LHCN-M2 (cell line): ENCODE measurements around the gene DNAAF6. TPM values are rescaled to one million over a fixed set of nuclear protein-coding genes. Genes with fewer than 3 reads are reported as not detected.
"Not testable (repeated sequence)": the region's sequence is repeated elsewhere in the genome, so short reads cannot be mapped to it uniquely, and the experiment has no call there.

Experiments used
- DNase-seq: peaks from one replicate; pipeline ENCODE4 v3.0.0-alpha.2; 2012; ENCODE audit warnings: low read depth
- polyA plus RNA-seq: library from polyadenylated mRNA; unstranded; fragments of >200 nt; gene quantifications from one replicate; pipeline ENCODE4 v1.2.1, GENCODE V29; 2012; ENCODE audit warnings: missing spikeins
- total RNA-seq: library from RNA; depleted of rRNA; stranded (reverse); fragments of >200 nt; gene quantifications from 2 replicates; pipeline ENCODE4 v1.2.3, GENCODE V29; 2014; rRNA removed

The DNAAF6 gene
- not detected in 2 replicates for total RNA-seq
- polyA plus RNA-seq = not detected

DNA sequence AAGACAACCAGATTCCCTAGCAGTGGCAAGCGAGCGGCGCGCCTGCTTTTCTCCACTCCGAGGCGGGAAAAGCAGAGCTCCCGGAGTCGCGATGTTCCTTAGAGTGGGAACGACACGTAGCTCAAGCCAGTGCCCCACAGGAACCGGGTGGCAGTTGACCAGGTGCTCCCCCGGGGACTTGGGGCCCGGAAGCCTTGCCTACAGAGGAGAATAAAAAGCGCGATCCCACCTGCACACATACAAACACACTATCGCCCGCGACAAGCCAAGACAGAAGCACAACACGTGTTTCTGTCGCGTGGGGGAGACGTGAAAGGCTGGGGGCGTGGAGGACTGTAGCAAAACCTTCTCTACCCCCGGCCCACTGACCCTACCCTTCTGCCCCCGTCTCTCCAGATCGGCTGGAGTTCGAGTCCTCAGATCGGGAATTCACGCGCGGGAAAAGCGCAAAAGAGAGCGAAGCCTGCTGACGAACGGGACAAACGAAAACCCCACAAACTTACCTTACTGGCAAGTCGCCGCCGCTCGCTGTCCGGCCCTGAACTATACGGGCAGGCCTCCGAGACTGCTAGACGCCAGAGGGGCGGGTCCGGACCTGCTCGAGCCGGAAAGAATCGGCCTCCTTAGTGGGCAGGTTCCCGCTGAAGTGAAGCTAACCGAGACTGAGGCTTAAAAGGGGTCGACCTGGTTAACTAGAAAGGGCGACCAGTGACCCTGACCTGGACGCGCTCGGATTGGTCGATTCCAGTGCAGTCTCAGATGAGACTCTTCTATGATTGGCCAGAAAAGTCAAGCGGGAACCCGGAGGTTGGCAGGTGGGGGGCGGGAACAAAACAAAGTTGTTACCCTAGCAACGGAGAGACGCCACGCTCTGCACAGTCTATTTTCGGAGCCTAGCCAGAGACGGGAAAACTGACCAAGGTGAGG, at the start of gene DNAAF6, which contains the start of gene NUP62CL:
TSS of gene DNAAF6 (plus strand) at position 842 of the 927 bp plus-strand sequence. CDS start 6,265 bp downstream, outside the sequence.
TSS of gene NUP62CL (minus strand) at position 664 of the 927 bp plus-strand sequence. CDS start 31,287 bp downstream, outside the sequence.
- peak; percentile 1 for DNase-seq

DNA sequence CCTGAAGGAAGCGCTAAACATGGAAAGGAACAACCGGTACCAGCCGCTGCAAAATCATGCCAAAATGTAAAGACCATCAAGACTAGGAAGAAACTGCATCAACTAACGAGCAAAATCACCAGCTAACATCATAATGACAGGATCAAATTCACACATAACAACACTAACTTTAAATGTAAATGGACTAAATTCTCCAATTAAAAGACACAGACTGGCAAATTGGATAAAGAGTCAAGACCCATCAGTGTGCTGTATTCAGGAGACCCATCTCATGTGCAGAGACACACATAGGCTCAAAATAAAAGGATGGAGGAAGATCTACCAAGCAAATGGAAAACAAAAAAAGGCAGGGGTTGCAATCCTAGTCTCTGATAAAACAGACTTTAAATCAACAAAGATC, 48.8 kb upstream of the DNAAF6 start:
- DNase-seq = not testable (repeated sequence)

DNA sequence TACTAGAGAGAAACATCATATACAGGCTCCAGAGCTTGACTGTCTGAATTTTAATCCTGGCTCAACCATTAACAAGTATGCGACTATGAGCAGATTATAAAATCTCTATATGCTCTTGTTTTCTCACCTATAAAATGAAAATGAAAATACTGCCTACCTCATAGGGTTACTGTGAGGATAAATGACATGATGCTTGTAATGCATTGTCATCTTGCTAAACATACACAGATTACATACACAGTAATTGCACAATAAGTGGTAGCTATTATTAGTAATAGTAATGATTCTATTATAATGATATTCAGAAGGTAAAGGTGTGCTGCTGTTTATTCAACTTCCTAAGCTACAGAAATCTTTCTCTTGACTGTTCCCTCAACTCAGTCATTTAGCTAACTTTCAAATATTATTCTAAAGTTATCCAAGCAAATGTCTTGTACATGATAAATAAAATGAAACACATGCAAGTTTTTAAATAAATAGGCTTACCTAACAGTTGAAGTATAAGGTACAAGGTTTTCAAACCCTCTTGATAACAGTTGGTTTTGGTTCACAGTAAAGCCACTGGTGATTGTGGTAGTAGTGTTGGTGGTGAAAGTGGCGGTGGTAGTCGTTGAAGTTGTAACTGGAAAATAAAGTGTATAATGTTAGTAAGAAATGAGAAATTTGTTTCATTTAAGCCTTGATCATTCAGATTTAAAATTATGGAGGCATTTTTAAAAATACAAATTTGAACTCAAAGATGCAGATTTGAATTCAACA, 39.1 kb upstream of the DNAAF6 start:
- DNase-seq = no peak

DNA sequence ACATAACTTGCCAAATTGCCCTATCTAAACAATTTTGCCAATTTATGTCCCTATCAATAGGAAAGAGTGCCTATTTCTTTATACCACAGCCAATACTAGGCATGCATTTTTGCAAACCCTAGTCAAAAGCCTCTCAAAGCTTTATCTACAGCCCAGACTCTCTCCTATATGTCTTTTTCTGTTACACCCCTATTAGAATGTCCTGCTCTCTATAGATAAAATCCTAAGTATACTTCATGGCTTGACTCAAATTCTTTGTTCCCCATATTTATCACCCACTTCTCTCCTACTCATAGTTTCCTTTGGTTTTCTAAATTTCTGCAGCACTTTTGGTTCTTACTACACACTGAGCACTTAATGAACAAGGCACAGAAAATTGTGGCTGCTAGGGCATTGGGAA, 38.2 kb upstream of the DNAAF6 start:
- no peak for DNase-seq

DNA sequence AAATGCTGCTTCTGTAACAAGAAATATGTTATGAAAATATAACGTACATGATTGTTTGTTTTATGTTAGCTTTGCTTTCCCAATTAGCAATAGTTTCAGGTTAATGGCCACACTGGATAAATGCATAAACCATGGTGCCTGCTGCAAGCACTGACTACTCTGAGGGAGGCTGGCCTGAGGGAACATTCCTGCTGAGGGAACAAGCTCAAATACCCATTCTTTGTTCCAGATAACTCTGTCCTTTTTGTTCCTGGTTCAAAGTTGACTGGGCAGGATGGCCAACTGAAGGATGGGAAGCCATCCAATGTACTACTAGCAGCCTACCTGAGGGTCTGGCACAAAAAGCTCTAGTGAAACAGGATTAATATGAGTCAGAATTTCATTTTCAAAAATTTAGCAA, 37.7 kb upstream of the DNAAF6 start:
- no peak for DNase-seq

DNA sequence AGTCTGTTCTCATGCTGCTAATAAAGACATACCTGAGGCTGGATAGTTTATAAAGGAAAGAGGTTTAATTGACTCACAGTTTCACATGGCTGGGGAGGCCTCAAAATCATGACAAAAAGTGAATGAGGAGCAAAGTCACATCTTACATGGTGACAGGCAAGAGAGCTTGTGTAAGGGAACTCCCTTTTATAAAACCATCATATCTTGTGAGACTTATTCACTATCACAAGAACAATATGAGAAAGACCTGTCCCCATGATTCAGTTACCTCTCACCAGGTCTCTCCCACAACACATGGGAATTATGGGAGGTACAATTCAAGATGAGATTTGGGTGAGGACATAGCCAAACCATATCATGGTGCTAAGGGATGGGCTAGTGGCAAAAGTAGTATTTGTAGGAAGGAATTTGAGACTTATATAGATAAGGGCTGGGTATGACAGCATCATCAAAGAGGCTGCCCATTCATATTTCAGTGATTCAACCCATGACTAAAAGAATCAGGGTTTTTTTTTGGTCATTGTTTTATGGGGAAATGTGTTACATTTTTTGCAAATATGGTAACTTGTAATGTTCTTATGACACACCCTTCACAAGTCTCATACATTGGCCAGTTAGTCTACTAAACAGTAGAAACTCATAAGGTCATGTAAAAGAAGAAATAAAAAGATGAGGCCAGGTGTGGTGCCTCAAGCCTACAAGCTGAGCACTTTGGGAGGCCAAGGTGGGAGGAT, 34.9 kb upstream of the DNAAF6 start:
- no peak for DNase-seq

DNA sequence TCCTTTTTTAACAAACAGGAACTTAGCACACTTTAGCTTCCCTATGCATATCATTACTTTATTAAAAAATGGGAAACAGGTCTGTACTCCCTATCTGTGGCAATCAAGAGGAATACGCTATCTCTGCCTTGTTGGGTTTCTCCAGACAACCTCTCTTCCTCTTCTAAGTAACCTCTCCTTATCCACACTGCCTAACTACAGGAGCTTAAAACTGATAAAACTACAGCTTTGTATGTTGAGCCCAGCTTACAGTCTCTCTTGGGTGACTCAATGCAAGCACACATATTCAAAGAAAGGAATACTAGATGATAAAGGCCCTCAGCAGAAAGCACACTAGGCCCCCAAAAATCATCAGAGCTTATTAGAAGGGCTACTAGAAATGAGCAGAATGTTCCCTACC, 9.1 kb upstream of the DNAAF6 start:
- DNase-seq = no peak

DNA sequence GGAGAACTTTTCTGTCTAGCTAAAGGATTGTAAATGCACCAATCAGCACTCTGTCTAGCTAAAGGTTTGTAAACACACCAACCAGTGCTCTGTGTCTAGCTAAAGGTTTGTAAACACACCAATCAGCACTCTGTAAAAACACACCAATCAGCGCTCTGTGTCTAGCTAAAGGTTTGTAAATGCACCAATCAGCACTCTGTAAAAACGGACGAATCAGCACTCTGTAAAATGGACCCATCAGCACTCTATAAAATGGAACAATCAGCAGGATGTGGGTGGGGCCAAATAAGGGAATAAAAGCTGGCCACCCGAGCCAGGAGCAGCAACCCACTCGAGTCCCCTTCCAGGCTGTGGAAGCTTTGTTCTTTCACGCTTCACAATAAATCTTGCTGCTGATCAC, 8.3 kb upstream of the DNAAF6 start:
- not testable (repeated sequence) for DNase-seq

DNA sequence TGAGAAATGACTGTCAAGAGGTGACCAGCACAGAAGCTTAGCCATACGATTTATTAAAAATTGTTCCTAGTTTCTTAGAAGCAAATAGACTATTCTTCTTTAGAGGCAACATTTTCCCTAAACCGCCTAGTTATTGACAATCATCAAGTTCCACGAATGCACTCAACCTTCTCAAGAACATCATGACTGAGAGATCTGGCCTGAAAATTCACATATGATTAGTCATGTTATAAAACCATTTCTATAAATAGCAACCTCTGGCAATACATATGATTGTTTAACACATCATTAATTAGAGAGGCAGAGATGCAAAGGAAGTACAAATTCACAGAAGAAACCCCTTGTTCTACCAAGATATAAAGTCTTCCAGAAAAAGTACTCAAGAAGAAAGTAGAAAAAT, 6.9 kb upstream of the DNAAF6 start:
- DNase-seq = no peak

DNA sequence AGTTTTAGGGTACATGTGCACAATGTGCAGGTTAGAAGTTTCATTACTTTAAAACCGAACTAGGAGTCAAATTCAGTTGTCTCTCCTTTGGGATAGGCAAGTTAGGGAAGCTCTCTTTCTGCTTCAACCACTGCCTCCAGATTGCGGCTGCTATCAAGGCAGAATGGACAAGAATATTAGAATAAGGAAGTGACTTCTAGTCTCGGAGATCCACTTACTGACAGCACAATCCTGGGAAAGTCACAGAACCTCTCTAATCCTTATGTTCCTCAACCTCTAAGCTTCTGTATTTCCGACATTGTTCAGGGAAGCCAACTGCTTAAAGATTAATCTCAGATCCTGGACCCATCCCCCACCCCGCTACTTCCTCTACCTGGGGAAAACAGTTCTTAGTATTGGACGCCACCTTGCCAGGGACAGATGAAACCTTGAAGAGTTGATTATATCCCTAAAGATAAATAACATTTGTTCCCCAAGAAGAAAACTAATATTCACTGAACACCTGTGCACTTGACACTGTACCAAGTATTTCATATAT, 2.3 kb upstream of the DNAAF6 start:
- no peak for DNase-seq

DNA sequence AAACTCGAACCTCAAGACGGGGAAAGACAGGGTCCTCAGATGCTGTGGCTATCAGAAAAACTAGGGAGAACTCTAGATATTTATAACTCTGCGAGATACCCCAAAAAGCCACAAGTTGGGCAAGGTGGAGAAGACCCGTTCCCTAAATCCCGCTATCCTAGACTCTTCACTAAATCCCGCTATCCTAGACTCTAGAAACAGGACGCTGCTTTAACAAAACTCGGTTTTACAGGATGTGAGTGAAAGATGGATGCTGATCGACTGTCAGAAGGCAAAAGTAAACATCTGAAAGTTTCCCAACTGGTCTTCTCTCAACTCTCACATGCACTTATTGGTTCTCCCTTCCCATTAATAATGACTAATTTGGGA, 270 bp downstream of the DNAAF6 start:
- DNase-seq = no peak

DNA sequence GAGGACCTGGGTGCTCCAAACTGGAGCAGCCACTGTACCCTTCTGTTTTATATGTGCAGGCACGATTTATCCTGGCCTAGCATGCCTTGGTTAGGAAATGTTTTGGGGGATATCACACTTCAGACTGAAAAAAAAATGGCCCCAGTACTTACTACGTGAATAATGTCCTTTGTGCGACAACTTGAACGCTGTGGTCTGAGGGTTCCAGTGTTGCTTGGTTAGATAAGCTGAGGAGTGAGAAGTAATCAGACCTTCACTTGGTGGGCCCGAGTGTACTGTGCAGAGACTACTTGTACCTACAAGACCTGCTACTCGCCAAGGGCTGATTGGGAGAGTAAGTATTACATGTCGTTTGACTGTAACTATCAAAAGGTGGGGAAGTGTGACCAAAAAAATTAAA, 678 bp downstream of the DNAAF6 start:
- DNase-seq = no peak

DNA sequence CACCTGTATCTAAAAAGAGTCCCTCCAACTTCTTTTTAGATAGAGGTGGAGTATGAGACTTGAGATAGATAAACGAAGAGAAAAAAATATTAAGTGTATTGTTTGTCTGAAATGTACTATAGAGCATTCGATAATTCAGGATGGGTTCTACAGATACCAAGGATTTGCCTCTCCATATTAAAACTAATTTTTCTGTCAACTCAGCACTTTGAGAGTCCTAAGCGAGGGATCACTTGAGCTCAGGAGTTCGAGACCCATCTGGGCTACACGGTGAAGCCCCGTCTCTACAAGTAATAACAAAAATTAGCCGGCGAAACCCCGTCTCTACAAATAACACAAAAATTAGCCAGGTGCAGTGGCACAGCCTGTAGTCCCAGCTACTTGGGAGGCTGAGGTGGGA, 1.5 kb downstream of the DNAAF6 start:
- DNase-seq = no peak

DNA sequence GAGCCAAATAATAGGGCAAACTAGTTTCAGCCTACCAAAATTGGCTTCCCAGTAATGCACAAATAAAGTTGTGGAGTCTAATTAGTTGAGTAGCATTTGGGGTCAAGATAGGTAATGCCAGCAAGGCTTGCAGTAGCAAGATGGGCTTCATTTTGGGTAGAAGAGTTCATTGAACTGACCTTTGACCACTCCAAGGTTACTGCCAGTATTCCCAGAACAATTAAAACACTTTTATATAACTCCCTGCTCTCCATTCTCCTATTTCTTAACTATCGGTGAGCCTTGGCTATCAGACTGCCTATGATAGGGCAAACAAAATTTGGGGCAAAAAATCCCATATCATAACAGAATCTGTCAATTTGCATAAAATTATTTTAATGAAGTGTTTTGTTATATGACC, 7.1 kb downstream of the DNAAF6 start:
- DNase-seq = no peak

DNA sequence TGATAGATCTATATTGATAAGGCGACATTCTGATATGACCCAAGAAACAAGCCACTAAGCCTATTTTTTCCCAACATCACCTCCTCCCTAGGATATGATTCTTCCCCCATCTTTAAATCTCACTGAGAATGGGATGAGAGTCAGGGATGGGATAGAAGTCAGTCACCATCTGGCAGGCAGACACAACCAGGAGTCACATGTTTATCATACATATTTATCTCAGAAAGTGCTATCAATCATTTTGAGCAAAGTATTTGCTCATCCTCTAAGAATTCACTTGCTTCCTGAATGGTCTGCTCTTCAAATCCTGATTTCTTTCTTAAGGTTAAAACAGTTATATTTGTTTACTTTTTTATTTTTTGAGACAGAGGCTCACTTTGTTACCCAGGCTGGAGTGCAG, 20.3 kb downstream of the DNAAF6 start:
- no peak for DNase-seq

DNA sequence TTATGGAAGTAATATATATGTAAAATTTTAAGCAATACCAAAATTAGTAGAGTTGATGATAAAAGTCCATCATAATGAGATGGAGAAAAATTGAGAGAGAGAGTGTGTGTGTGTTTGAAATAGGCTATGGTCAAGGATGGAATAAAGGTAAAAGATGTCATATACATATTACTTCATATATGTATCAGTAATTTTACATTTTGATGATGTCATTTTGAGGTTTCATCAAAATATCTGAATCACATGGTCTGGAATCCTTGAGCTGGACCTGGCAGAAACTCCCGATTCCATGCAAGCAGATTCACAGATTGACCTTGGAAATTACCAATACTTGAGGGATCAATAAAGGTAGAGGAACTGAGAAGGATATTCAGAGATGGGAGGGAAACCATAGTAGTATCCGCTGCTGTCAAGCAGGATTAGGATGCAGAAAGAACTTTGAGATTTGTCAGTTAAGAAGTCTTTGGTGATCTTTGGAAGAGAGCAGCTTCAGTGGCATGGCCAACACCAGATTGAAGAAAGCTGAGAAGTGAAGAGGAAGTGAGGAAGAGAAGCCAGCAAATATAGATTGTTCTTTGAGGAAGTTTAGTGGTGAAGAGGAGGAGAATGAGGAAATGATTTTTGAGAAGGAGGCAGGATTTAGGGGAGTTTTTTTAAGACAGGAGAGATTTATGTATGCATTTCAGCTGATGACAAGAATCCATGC, 21.5 kb downstream of the DNAAF6 start:
- no peak for DNase-seq

DNA sequence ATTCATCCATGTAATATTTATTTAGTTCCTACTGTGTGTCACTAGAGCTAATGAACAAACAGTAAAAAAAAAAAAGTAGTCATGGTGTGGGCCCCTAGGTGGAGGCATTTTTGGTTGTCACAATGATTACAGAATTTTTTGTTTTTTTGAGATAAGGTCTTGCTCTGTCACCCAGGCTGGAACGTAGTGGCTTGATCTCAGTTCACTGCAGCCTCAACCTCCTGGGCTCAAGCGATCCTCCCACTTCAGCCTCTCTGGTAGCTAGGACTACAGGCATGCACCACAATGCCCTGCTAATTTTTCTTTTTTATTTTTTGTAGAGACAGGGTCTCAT, 22.0 kb downstream of the DNAAF6 start:
- DNase-seq = no peak

DNA sequence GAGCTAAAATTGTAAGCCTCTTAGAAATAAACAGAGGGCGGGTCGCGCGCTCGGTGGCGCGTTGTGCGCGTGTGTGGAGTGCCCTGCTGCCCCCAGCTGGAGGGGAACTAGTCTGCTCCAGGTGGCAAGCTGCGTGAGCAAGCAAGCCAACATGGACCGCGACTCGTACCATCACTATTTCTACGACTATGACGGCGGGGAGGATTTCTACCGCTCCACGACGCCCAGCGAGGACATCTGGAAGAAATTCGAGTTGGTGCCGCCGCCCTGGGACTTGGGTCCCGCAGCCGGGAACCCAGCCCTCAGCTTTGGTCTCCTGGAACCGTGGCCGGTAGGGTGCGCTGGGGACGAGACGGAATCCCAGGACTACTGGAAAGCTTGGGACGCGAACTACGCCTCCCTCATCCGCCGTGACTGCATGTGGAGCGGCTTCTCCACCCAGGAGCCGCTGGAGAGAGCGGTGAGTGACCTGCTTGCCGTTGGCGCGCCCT, 66.1 kb downstream of the DNAAF6 start:
- no peak for DNase-seq

DNA sequence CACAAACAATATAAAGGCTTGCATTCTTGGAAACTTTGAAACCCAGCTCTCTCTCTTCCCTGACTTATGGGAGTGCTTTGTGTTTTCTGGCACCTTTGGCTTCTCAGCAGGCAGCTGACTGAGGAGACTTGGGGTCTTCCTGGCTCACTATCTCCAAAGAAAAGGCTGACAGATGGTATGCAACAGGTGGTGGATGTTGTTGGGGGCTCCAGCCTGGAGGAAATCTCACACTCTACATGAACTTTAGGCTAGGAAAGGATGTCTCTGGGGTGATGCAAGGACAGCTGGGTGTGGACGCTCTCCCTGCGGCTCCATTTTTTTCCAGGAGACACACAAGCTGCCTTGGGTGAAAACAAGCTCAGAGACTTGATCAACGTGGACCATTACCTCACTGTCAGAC, 67.4 kb downstream of the DNAAF6 start:
- DNase-seq = no peak

DNA sequence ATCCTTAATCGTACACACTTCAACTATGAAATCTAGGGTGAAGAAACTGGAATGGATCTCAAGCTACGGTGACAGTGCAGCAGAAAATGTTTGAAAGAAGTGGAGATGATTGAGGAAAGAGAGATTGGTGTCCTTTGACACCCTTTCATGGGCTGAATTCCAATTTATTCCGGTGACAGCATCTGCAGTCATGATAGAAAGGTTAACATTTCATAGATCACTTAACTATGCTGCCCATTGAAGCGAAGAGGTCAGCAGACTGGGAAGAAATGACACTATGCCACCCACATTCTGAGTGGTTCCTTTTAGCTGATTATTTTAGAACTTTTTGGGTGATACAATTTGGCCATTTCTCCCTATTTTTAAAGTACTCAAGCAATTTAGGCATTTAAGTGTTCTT, 82.3 kb downstream of the DNAAF6 start:
- DNase-seq = no peak

DNA sequence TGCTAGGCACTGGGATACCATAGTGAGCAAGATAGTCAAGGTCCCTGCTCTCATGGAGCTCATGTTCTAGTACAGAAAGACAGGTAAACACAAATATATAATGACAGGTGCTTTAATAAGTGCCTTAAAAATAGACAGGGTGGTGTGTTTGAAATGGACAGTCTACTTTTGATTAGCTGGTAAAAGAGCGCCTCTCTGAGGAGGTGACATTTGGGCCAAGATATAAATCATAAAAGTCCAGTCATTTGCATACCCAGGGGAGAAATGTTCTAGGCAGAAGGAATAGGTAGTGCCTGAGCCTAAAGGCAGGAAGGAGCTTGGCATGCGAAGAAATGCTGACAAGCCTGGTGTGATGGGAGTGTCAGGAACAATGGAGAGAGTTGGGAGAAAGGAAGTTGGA, 83.6 kb downstream of the DNAAF6 start:
- DNase-seq = no peak
